HG03439 (cell line): ENCODE data around the gene NCAPH2.

ENCODE experiments used
- ATAC-seq: cut with Tn5 transposase; IDR thresholded peaks from one replicate; pipeline ENCODE4 v1.9.1; 2021; ENCODE audit warnings: mild to moderate bottlenecking, moderate library complexity; ENCODE audit not compliant: unreplicated experiment

Gene NCAPH2

DNA sequence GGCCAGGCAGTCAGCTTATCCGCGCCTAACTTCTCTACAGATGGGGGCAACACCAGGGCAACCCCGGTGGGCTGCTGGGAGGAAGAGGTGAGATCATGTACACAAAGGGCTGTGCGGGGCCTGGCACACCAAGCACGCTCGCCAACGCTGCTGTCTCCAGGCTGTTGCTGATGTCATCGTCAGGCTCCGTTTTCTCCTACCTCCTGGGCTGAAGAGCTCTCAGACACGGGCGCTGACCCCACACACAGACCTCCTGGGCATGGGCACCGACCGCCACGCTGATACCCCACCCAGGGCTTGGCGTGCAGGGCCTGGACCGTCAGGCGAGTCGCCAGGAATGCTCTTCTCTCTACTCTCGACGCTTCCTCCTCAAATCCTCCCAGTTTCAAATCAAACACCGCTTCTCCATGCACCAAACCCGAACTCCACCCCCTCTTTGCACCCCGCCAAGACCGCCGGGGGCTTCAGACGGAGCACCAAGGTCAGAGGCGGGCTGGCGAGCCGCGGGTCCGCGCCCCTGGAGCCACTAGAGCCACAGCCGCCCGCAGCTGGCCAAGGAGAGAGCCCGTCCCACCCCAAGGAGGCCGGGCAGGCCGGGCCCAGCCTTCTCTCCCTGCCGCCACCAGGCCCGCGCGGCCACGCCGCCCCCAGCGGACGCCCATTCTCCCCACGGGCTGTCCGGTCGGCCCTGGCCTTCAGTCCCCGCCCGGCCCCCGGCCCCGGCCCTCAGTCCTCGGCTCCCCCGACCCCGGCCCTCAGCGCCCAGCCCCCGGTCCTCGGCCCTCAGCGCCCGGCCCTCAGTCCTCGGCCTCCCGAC, 34.0 kb upstream of the NCAPH2 start:
- no peak for ATAC-seq

DNA sequence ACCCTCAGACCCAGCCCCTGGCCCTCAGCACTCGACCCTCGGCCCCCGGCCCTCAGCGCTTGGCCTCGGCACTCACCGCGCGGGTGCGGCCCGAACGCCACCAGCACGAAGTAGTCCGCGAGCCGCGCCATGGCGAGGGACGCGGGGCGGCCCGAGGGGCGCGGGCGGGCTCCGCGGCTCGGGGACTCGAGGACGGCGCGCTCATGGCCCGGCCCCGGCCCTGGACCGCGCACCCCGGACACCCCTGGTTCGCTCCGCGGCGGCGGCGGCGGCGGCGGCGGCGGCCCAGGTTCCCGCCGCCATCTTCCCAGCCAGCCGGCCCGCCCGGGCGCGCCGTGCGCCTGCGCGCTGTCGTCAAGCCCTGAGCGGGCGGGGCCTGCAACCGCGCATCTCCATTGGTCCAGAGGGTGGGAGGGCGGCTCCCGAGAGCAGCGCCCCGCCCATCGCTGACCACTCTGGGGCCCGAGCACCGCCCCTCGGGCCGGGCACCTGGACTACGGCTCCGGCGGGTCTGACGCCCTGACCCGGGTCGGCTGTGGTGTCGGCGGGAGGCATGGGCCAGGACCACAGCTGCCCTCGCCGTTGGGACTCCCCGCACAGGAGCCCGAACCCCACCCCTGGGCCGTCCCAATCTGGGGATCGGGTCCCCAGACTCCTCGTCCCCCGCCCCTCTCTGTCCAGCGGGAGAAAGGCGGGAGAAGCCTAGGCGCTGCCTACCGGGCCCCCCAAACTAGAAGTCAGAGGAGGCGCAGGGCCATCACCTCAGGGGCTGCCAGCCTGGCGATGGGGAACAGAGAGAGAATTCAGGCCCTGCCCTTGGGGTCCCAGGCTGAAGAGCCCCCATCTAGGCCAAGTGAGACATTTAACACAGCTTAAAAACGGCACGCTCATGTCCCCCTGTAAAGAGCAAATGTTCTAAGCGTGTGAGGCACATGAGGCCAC, 33.0 kb upstream of the NCAPH2 start, which contains the start of gene SBF1:
TSS of gene SBF1 (minus strand) at position 326 of the 942 bp plus-strand sequence. CDS start at position 131, 195 bp downstream.
- peak; percentile 59 for ATAC-seq

DNA sequence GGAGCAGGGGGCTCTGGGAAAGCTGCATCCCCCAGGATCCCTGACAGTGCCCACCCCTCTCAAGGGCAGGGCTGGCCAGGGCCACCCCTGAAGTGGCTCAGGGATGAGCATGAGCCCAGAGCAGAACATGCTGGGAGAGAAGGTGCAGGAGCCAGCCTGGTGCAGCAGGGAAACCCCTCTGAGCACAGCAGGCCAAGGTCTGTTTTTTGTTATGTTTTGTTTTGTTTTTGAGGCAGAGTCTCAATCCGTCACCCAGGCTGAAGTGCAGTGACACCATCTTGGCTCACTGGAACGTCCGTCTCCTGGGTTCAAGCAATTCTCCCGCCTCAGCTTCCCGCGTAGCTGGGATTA, 32.4 kb upstream of the NCAPH2 start:
- ATAC-seq, result no peak

DNA sequence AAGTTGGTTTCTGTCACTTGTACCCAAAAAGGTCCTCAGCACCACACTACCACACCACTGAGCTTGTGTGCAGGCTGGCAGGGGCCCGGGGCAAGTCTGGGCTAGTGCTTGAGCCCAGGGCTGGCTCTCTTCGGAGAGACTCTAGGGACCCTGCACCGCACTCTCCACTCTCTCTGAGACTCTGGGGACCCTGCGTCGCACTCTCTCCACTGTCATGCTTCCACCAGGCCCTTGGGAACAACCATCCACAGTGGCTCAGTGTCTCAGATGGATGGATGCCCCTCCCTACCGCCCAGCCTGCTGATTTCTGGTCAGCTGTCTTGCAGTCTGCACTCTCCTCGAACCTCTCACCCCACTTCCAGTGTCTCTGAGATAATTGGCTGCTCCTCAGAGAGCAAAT, 31.2 kb upstream of the NCAPH2 start:
- ATAC-seq, result no peak

DNA sequence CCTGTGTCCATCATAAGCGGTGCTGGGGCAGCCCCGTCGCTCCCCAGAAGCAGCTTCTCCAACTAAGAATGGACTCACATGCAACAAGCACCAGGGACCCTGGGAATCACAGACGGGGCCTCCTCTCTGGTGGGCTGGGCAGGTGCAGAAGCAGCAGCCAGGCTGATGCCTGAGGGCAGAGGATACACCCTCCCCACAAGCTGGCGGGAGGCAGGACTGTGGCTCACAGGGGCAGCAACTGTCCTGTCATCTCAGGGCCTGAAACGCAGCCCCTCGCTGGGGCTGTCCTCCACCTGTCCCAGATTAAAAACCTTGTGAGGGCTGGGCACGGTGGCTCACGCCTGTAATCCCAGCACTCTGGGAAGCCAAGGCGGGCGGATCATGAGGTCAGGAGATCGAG, 30.1 kb upstream of the NCAPH2 start:
- no peak for ATAC-seq

DNA sequence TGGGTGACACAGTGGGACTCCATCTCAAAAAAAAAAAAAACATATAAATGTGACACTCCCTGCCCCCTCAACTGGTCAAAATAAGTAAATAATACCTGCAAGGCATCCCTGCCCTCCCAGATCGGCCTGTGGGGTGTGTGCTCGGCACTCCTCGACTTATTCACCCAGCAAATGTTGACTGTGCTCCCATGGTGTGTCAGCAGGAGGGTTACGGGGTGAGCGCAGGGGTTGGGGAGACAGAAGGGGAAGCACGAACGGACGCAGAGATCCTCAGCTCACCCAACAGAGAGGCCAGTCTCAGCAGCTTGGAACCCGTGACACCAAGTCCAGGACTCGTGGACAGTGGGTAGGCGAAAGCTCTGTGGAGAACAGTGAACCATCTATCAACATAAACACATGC, 28.3 kb upstream of the NCAPH2 start:
- ATAC-seq, result no peak

DNA sequence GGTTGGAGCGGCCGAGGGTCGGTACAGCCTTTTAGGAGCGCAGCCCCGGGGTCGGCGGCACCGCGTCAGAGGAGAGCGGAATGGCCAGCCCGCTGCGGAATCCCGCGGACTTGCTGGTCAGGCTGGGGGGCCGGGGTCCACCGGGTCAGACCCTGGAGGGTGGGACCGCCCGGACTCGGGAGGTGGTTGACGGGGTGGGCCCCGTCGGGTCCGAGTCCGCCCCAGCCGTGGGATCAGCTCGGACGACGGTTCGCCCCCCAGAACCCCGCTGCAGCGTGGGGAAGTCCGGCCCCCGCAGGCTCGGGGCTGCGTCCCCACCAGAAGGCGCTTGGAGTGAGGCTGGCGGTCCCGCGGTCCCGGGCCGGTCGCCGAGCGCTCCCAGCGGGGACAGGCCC, 27.0 kb upstream of the NCAPH2 start:
- no peak for ATAC-seq

DNA sequence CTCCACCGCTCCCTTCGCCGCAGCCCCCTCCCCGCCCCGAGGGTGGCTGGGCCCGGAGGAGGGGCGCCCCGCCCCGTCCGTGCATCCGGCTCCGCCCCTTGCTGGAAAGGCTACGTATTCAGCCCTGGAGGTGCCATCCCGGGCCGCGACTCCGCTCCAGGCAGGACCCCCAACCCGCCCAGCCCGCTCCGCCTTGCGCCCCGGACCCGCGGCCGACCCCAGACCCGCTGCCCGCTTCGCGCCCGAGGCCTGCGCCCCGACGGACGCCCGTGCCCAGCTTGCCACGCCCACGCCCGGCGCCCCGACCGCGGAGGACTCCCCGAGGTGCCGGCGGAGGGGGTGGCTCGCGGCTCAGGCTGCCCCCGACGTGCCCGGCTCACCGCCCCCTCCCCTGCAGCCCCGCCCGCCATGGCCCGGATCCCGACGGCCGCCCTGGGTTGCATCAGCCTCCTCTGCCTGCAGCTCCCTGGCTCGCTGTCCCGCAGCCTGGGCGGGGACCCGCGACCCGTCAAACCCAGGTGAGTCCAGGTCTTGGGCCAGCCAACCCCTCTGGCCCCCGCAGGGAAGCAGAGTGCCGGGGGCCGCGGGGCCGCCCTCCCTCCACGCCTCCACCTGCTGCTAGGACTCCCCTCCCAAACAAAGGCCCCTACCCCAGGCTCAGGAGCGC, 26.5 kb upstream of the NCAPH2 start, which contains the start of gene ADM2:
TSS of gene ADM2 (plus strand) at position 104 of the 667 bp plus-strand sequence. CDS start at position 409, 305 bp downstream.
- no peak for ATAC-seq

DNA sequence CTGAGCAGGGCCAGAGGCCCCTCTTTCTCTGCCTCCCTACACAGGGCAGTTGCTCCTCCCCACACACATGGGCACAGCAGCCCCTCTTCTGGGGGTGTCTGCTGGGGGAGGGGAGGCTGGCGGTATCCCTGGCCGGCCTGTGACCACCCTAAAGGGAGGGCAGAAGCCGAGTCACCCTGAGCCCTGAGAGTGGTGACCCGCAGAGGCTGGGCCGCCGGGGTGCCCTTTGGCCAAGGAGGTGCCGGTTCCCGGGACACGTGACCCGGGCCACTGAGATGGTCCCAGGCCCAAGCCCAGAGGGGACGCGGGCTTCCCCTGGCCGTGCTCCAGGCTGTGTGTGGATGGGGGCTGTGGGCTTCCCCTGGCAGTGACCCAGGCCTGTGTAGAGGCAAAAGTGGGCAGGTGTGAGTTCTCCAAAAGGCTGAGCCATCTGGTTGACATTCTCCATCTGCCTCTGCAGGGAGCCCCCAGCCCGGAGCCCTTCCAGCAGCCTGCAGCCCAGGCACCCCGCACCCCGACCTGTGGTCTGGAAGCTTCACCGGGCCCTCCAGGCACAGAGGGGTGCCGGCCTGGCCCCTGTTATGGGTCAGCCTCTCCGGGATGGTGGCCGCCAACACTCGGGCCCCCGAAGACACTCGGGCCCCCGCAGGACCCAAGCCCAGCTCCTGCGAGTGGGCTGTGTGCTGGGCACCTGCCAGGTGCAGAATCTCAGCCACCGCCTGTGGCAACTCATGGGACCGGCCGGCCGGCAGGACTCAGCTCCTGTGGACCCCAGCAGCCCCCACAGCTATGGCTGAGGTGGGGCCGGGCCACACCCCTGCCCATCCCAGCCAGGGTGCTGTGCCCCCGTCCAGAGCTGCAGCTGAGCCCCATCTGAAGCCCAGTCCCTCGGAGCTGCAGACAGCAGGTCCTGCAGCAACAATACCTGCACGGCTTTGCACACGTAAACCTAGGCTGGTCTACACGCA, 25.6 kb upstream of the NCAPH2 start:
- no peak for ATAC-seq

DNA sequence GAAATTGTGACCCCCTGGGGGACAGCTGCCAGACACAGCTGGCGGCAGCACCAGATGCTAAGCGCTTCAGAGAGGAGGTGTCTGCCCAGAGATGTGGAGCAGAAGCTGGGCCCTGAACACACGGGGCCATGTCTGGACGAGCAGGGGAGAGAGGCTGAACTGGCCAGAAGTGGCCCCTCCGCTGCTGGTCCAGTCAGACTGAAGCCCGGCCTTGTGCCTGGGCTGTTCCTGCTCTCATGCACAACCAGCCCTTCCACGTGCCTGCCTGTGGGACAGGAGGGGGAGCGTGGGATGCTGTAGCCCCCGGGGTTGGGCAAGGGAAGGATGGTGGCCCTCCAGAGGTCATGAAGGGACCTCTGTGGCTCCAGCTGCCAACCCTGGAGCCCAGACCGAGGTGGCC, 24.9 kb upstream of the NCAPH2 start:
- ATAC-seq, result no peak

DNA sequence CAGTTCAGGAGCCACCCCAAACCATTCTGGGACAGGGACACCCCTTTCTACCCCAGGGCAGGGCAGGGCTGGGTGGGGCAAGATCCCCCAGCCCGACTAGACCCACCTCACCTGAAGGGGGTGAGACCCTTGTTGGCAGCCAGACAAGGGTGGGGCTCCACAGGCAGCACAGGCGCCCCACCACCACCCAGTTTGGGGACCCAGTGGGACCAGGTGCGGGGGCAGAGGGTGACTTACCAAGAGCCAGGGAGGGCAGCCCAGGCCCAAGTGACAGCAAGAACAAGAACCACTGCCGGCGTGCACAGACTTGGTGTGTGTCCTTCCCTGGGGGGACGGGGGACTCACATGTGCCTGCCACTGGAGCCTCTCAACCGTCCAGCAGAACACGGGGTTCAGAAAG, 24.5 kb upstream of the NCAPH2 start:
- ATAC-seq, result no peak

DNA sequence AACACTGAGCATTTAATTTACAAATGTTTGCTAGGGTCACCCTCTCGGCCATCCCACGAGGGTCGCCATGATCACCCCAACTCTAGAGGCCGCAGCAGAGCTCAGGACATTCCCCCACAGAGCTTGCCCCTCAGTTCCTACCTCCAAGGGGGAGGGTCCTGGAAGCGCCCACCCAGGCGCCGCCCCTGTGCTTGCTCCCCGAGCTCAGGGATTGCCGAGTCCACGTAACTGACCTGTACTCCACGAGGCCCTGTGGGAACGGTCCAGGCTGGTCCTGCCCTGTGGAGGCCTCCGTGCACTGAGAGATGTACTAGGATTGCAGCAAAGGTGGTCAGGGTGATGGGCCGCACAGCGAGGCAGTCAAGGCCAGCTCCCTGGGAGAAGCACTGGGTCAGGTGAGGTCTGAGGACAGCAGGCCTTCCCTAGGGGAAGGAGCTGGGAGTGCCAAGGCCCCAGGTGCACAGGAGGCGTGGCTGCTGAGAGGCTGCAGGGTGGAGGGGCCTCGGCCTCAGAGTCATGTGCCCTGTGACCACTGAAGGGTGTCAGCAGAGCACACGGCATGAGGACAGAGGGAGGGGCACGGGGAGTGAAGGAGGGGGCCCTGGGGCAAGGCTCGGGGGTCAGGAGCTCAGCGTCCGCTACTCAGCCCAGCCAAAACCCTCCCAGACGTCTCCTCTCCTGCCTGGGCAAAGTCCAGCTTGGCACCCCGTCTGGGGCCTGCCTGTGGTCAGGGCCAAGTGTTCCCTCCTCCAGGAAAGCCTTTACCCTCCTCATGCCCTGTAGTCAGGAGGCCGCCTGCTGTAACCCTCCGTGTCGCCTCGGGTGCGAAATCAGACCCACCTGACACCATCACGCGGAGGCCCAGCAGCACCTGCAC, 23.8 kb upstream of the NCAPH2 start:
- ATAC-seq, result no peak

DNA sequence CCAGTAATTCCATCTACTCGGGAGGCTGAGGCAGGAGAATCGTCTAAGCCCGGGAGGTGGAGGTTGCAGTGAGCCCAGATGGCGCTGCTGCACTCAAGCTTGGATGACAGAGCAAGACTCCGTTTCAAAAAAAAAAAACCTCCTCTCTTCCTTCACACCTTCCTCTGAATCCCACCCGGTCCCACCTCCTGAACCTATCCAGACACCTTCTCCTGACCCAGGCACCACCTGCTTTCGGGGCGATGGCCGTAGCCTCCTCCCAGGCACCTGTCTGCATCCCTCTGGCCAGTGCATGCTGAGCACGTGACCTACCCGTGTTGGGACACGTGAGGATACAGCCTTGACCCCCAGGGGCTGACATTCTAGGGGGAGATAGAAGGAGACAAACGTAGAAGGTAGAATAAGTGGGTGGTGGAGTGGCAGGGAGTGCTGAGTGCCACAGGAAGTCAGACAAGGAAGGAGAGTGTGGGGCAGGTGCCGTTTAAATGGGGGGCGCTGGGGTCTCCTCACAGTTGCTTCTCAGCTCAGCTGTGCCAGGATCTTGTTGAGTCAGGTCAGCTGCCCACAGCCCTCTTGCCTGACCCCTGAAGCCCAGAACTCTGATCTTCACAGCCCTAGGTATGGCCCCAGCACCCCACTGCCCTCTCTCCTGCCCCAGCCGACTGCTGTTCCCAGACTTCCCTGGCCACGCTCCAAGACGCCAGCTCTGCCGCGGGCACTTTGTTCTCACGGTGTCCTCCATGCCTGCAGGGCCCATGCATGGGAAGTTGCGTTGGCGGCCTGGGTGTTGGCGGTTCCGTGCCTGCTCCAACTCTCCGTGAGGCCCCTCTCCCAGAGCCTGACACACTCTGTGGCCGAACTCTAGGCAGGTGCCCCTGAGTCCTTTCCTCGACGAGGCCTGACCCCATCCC, 22.5 kb upstream of the NCAPH2 start:
- ATAC-seq, result no peak

DNA sequence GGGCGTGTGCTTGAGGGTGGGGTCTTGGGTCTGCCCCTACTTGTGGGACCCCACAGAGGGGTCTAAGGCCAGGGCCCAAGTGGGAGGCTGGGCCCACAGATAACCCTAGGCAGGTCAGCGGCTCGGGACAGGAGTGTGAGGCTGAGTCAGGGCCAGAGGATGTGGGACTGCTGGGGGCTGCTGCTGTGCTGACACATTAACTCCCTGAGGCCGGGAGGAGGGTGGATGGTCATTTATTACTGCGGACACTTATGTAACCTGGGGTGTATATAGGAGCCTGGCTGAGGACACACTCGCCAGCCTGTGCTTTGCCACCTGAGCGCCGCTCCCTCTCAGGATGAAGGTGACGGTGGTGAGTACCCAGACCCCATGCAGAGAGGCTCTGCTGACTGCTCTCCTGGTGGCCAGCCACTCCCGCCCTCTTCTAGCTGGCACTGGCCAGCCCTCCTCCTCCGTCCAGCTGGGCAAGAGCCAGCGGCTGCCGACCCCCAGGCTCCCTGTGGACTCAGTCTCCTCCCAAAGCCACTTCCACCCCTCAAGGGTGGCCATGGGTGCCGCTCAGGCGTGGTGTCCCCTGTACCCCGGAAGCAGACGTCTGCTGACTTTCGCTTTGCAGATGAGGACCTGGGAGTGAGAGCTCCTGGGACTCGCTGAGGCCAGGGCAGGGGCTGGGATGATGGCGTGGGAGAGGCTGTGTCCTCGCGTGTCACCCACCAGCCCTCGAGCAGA, 21.3 kb upstream of the NCAPH2 start, which contains the start of gene MIOX:
TSS of gene MIOX (plus strand) at position 299 of the 729 bp plus-strand sequence. CDS start at position 338, 39 bp downstream.
- no peak for ATAC-seq

DNA sequence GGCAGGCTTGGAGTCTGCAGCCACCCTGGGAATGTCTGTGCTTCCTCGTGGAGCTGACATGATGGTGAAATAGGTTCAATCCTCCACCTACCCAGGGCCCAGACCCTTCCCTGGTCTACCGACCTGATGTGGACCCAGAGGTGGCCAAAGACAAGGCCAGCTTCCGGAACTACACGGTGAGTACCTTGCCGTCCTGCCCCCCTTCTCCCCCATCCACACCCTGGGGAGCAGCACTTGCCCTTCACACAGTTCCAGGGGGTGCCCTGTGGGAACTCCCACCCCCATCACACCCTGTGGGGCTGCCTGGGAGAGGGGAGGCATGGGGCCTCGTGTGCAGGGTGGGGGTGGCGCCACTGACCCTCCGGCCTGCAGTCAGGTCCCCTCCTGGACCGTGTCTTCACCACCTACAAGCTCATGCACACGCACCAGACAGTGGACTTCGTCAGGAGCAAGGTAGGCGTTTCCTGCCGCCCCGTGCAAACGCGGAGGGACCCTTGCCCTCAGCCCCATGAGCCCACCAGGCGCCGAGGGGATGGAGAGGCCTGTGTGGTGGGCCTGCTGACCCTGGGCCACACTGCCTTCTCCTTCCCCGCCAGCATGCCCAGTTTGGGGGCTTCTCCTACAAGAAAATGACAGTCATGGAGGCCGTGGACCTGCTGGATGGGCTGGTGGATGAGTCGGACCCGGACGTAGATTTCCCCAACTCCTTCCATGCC, 20.6 kb upstream of the NCAPH2 start:
- ATAC-seq, result no peak

DNA sequence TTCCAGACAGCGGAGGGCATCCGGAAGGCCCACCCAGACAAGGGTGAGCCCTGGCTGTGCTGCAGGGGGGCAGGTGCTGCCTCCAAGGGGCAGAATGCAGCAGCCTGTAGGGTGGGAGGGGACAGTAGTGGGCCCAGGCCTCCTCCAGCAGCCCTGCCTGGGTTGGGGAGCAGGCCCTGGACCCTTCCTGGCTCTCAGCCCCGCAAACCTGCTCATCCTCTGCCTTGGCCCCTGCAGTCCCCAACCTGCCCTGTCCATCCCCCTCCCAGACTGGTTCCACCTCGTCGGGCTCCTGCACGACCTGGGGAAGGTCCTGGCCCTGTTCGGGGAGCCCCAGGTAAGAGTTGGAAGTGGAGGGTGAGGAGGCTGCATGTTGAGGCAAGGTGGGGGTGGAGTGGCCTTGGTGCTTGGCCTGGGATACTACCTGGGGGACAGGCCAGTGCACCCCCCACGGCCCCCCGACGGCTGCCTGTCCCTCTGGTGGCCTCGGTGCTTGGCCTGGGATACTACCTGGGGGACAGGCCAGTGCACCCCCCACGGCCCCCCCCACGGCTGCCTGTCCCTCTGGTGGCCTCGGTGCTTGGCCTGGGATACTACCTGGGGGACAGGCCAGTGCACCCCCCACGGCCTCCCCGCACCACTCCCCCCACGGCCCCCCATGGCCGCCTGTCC, 19.9 kb upstream of the NCAPH2 start:
- ATAC-seq, result no peak
